ENCODE measurements around the gene TAGLN.

The TAGLN gene

GRCh38 chr11:117220568-117220967 lies 21.4 kb downstream of the TAGLN start:
- intact Hi-C loops (cut with DNase I; ENCODE audit: low total_unique reads), result loop anchor here (5.0 kb wide), 1 partner anchor 123 kb away; the partner anchor contains the start of gene SIK3
- TF ChIP-seq, protein P1, sequence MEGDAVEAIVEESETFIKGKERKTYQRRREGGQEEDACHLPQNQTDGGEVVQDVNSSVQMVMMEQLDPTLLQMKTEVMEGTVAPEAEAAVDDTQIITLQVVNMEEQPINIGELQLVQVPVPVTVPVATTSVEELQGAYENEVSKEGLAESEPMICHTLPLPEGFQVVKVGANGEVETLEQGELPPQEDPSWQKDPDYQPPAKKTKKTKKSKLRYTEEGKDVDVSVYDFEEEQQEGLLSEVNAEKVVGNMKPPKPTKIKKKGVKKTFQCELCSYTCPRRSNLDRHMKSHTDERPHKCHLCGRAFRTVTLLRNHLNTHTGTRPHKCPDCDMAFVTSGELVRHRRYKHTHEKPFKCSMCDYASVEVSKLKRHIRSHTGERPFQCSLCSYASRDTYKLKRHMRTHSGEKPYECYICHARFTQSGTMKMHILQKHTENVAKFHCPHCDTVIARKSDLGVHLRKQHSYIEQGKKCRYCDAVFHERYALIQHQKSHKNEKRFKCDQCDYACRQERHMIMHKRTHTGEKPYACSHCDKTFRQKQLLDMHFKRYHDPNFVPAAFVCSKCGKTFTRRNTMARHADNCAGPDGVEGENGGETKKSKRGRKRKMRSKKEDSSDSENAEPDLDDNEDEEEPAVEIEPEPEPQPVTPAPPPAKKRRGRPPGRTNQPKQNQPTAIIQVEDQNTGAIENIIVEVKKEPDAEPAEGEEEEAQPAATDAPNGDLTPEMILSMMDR (IDR thresholded peaks at IDR 0.05), result no peak
- no peaks in the 10 kb centered on the region for H3K9me3 ChIP-seq
- DNase-seq, result peak; percentile 85 to 95
- H3K36me3 ChIP-seq, result peaks cover 0 to 32% (median 12%) of the 10 kb centered on the region in 3 donors
- H3K4me1 ChIP-seq, result peaks cover 0 to 95% (median 76%) of the 10 kb centered on the region in 4 donors
- peak overlapping the region; percentile 88 to 91 for H3K27ac ChIP-seq
- H3K4me3 ChIP-seq, result peak overlapping the region; percentile 19 to 38
- no peaks in the 10 kb centered on the region for H3K27me3 ChIP-seq

DNA sequence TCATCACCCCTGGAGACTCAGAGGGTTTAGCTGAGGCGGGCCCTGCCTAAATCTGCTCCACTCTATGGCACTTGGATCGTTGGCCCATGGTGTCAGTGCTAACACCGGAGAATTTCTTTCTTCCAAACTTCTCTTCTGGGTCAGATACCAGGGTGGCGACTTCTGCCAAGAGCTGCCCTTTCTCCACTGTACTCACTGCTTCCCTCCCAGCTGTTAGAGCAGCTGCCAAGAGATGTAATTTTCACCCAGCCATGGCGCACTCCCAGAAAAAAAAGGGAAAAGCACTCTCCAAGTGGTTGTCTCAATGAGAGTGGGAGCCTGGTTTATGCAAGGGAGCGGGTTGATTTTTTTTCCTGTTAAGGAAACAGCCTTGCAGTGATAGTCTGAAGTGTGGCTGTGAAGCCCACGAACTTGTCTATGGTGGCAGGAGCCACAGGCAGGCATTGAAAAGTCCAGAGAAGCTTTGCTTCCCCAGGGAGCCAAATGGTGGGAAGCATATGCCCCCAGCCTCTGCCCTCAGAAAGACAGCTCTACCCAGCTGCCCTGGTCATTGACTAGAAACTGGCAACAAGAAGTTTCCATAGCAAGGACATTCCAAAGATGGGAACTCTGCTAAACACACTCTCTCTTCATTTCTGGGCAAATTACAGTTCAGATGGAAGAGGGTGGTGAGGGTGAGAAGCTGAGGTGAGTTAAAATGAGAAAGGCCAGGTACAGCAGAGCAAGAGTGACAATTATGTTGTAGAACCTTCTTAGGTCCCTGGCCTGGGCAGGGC lies 22.0 kb downstream of the TAGLN start:
- Histone ChIP-seq H3K36me3 (peaks cover 0 to 36% (median 12%) of the 10 kb centered on the region in 3 donors), H3K4me3 (peak overlapping the region; percentile 19 to 38), H3K9me3 (no peaks in the 10 kb centered on the region), H3K27ac (peak overlapping the region; percentile 88 to 91), H3K27me3 (no peaks in the 10 kb centered on the region), H3K4me1 (peaks cover 0 to 94% (median 75%) of the 10 kb centered on the region in 4 donors)
- peak; percentile 58 to 91 for DNase-seq
- intact Hi-C loops (cut with DNase I; ENCODE audit: low total_unique reads), result loop anchor here (5.0 kb wide), 1 partner anchor 124 kb away; the partner anchor contains the start of gene SIK3
- TF ChIP-seq, protein P1 (IDR thresholded peaks at IDR 0.05), result no peak

DNA sequence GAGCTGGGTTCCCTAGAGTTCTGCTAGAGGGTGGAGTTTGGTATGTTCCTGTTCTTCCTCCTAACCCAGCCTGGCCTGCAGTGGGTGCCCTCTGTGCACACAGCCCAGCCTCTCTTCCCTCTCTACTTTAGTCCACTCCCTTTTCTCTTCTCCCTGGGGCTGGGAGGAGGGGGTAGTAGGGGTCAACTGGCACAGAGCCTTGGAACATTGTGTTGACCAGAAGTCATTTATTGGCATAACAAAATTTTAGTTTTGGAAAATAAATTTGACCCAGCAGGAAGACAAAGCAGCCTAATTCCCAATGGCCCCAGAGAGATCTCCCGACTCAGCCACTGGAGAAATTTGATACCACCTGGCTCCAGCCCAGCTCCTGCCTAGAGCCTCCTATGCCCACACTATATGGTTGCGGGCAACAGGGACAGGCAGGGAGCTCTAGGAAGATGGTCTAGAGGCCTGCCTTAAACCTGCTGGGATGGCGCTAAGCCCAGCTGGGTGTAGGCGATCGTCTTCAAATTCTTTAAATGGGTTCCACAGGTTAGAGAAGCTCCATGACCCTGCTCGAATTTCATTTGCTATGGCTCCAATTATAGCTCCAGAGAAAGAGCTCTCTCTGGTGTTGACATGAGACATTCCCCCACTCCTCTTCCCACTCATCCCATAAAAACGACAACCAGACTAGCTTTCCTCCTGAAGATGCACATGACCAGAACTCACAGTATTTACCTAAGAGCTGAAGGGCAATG lies 22.8 kb downstream of the TAGLN start:
- Histone ChIP-seq H3K9me3 (no peaks in the 10 kb centered on the region), H3K4me1 (peaks cover 0 to 88% (median 74%) of the 10 kb centered on the region in 4 donors), H3K4me3 (peak overlapping the region; percentile 19 to 38), H3K27ac (peak overlapping the region; percentile 88 to 91), H3K36me3 (peaks cover 4 to 42% (median 15%) of the 10 kb centered on the region in 3 donors), H3K27me3 (no peaks in the 10 kb centered on the region)
- TF ChIP-seq, protein P1 (IDR thresholded peaks at IDR 0.05), result no peak
- DNase-seq, result peak; percentile 88 to 94
- intact Hi-C loops (cut with DNase I; ENCODE audit: low total_unique reads), result loop anchor here (5.0 kb wide), 1 partner anchor 125 kb away; the partner anchor contains the start of gene SIK3

DNA sequence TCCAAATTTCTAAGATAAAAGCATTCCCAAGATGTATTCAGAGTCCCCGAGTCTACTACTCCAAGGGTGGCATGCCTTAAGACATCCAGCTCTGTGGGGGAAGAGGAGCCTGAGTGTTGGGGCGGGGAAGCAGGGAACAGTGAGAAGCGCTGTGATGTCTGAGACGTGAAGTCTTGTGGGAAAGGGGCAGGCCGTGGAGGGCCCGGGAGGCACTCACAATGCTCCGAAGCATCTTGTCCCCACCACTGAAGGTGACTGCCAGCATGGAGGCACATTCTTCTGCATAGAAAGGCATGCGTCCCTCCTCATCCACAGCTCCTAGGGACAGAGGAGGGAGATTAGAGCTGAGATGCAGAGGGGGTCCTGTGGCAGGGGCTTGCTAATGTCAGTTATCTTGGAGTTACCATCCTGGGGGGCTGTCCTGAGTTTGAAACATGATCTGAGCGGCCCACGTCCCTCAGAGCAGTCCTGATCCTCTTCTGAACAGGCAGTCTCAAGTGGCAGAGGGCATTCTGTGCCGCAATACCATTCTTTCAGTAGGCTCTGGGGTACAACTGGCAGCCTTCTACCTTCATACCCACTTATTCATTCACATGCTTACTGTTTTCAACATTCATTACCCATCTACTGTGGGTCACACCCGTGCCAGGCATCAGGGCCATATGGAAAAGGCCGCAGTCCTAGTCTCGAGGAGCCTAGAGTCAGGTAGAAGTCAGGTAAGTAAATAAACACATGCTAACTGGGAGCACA lies 24.0 kb downstream of the TAGLN start:
- TF ChIP-seq, protein P1 (IDR thresholded peaks at IDR 0.05), result no peak
- H3K27ac ChIP-seq, result peak overlapping the region; percentile 88 to 91
- H3K4me1 ChIP-seq, result peaks cover 0 to 76% (median 62%) of the 10 kb centered on the region in 4 donors
- DNase-seq, result no peak
- H3K36me3 ChIP-seq, result peaks cover 5 to 55% (median 27%) of the 10 kb centered on the region in 3 donors
- no peaks in the 10 kb centered on the region for H3K27me3 ChIP-seq
- no peaks in the 10 kb centered on the region for H3K9me3 ChIP-seq
- intact Hi-C loops (cut with DNase I; ENCODE audit: low total_unique reads), result loop anchor here (5.0 kb wide), 1 partner anchor 126 kb away; the partner anchor contains the start of gene SIK3
- H3K4me3 ChIP-seq, result no peak overlapping the region

All from tibial artery (tissue), 4 donors.